GOT3 (cell line): ENCODE data around the gene CASP8.

Experiments used
- DNase-seq: peaks from one replicate; lab custom pipeline; 2025; ENCODE audit warnings: mixed read lengths; lab: John Stamatoyannopoulos, UW

CASP8 gene

GRCh38 chr2:201242571-201243277 lies 17.6 kb upstream of the CASP8 start:
- DNase-seq: no peak

- DNase-seq: no peak
Observed at GRCh38 chr2:201244829-201245228, 15.5 kb upstream of the CASP8 start.

- DNase-seq: no peak
Observed at GRCh38 chr2:201246280-201246679, 14.1 kb upstream of the CASP8 start.

GRCh38 chr2:201248288-201248844 lies 12.0 kb upstream of the CASP8 start:
- no peak for DNase-seq

- no peak for DNase-seq
Observed at GRCh38 chr2:201249889-201250288, 10.4 kb upstream of the CASP8 start.

GRCh38 chr2:201250741-201251140 lies 9.6 kb upstream of the CASP8 start:
- DNase-seq: no peak

- no peak for DNase-seq
Observed at GRCh38 chr2:201254081-201254730, 6.1 kb upstream of the CASP8 start.

- DNase-seq: no peak
Observed at GRCh38 chr2:201255408-201256033, 4.8 kb upstream of the CASP8 start.

GRCh38 chr2:201256082-201256481 lies 4.3 kb upstream of the CASP8 start:
- DNase-seq: no peak

GRCh38 chr2:201257381-201257955 lies 2.9 kb upstream of the CASP8 start:
- DNase-seq: no peak

GRCh38 chr2:201257956-201258665 lies 2.2 kb upstream of the CASP8 start:
- no peak for DNase-seq

GRCh38 chr2:201258666-201259615 lies 1.4 kb upstream of the CASP8 start:
- no peak for DNase-seq

GRCh38 chr2:201261471-201261870 lies 1.1 kb downstream of the CASP8 start:
- DNase-seq: no peak

- no peak for DNase-seq
Observed at GRCh38 chr2:201261906-201262305, 1.6 kb downstream of the CASP8 start.

GRCh38 chr2:201262718-201263117 lies 2.4 kb downstream of the CASP8 start:
- DNase-seq: no peak

GRCh38 chr2:201263779-201264178 lies 3.4 kb downstream of the CASP8 start:
- DNase-seq: no peak

- no peak for DNase-seq
Observed at GRCh38 chr2:201264472-201265173, 4.3 kb downstream of the CASP8 start.

- no peak for DNase-seq
Observed at GRCh38 chr2:201266629-201267028, 6.3 kb downstream of the CASP8 start.

- DNase-seq: no peak
Observed at GRCh38 chr2:201267278-201268030, 7.1 kb downstream of the CASP8 start.
